BE2C (cell line): ENCODE measurements around the gene S100A4.
A peak's percentile ranks its signal among the peaks of the same experiment; 100 is the strongest.

Source experiments
- DNase-seq: peaks from one replicate; pipeline ENCODE4 v3.0.0-alpha.2; 2020
- H3K27me3 ChIP-seq: fragments of 250-450 bp; sonication (Bioruptor Pico); 2 replicates; pipeline ENCODE4 v1.5.1; 2020; ENCODE audit warnings: mild to moderate bottlenecking
- H3K36me3 ChIP-seq: fragments of 250-450 bp; sonication (Bioruptor Pico); 2 replicates; pipeline ENCODE4 v1.5.1; 2020; ENCODE audit warnings: mild to moderate bottlenecking
- H3K4me1 ChIP-seq: fragments of 250-450 bp; sonication (Bioruptor Pico); 2 replicates; pipeline ENCODE4 v1.5.1; 2020
- H3K4me3 ChIP-seq: 2 replicates; pipeline ENCODE4 v1.5.1; 2011; ENCODE audit warnings: low read depth, low read length
- H3K9me3 ChIP-seq: fragments of 250-450 bp; sonication (Bioruptor Pico); 2 replicates; pipeline ENCODE4 v1.5.1; 2020
- CTCF ChIP-seq: IDR thresholded peaks from 2 replicates; pipeline ENCODE4 v1.5.1; 2012; ENCODE audit warnings: mild to moderate bottlenecking, low read depth, low read length

S100A4 gene

GRCh38 chr1:153535242-153536011 is 10.2 kb downstream of the S100A4 start, which contains the start of gene S100A6:
Gene S100A6 (minus strand): TSS chr1:153535991. CDS start chr1:153535339, 652 bp downstream.
- H3K4me3 ChIP-seq = peak within 1 kb of the TSS; percentile 74

GRCh38 chr1:153534925-153535241 is 10.7 kb downstream of the S100A4 start:
- H3K4me1 ChIP-seq = peaks cover 39% of the 10 kb centered on the region
- no peaks in the 10 kb centered on the region for H3K36me3 ChIP-seq
- no peak for TF ChIP-seq CTCF
- H3K9me3 ChIP-seq = no peaks in the 10 kb centered on the region
- no peaks in the 10 kb centered on the region for H3K27me3 ChIP-seq
- peak overlapping the region; percentile 74 for H3K4me3 ChIP-seq
- no peak for DNase-seq

More at GRCh38 chr1:153535242-153536011, 10.2 kb downstream of the S100A4 start, which contains the start of gene S100A6:
- no peak for DNase-seq
- Histone ChIP-seq H3K4me1 (peaks cover 39% of the 10 kb centered on the region), H3K9me3 (no peaks in the 10 kb centered on the region), H3K27me3 (no peaks in the 10 kb centered on the region), H3K36me3 (no peaks in the 10 kb centered on the region)
- no peak for TF ChIP-seq CTCF

GRCh38 chr1:153534226-153534924 is 11.2 kb downstream of the S100A4 start:
- H3K36me3 ChIP-seq = no peaks in the 10 kb centered on the region
- H3K4me3 ChIP-seq = peak overlapping the region; percentile 74
- H3K9me3 ChIP-seq = no peaks in the 10 kb centered on the region
- peaks cover 39% of the 10 kb centered on the region for H3K4me1 ChIP-seq
- H3K27me3 ChIP-seq = no peaks in the 10 kb centered on the region
- no peak for TF ChIP-seq CTCF
- no peak for DNase-seq

GRCh38 chr1:153533689-153534201 is 11.9 kb downstream of the S100A4 start:
- H3K4me3 ChIP-seq = peak overlapping the region; percentile 43
- no peaks in the 10 kb centered on the region for H3K9me3 ChIP-seq
- peaks cover 37% of the 10 kb centered on the region for H3K4me1 ChIP-seq
- DNase-seq = peak; percentile 74
- no peaks in the 10 kb centered on the region for H3K36me3 ChIP-seq
- no peak for TF ChIP-seq CTCF
- no peaks in the 10 kb centered on the region for H3K27me3 ChIP-seq

- Histone ChIP-seq H3K9me3 (no peaks in the 10 kb centered on the region), H3K4me1 (peaks cover 32% of the 10 kb centered on the region), H3K36me3 (no peaks in the 10 kb centered on the region), H3K4me3 (peak overlapping the region; percentile 43), H3K27me3 (no peaks in the 10 kb centered on the region)
- peak; percentile 77 for DNase-seq
- TF ChIP-seq CTCF = peak; percentile 74
These were observed 12.6 kb downstream of the S100A4 start for GRCh38 chr1:153532769-153533599.
